T-helper 1 cell treated with Interleukin-12 subunit alpha and Interleukin-12 subunit beta and Interleukin-4 antibody, amounts not matched to agents 30 μg/mL and 1 μg/mL, for 36 hours (primary cell): ENCODE data around the gene FOSL1.

Source experiments
- H3K27ac Mint-ChIP-seq: one replicate; pipeline ENCODE4 v1.8.0; 2021; ENCODE audit warnings: mild to moderate bottlenecking, mixed read lengths
- H3K27me3 Mint-ChIP-seq: one replicate; pipeline ENCODE4 v1.8.0; 2021; ENCODE audit warnings: low read depth, mixed read lengths
- H3K36me3 Mint-ChIP-seq: one replicate; pipeline ENCODE4 v1.8.0; 2021; ENCODE audit warnings: low read depth, mixed read lengths
- H3K4me1 Mint-ChIP-seq: one replicate; pipeline ENCODE4 v1.8.0; 2021; ENCODE audit warnings: low read depth, mixed read lengths
- H3K4me3 Mint-ChIP-seq: one replicate; pipeline ENCODE4 v1.8.0; 2021; ENCODE audit warnings: mild to moderate bottlenecking, moderate library complexity, mixed read lengths
- H3K9me3 Mint-ChIP-seq: one replicate; pipeline ENCODE4 v1.8.0; 2021; ENCODE audit warnings: mixed read lengths

The FOSL1 gene

GRCh38 chr11:65869643-65870306 lies 30.4 kb downstream of the FOSL1 start:
- H3K4me1 Mint-ChIP-seq: peaks cover 16% of the 10 kb centered on the region
- H3K4me3 Mint-ChIP-seq: no peak overlapping the region
- no peak overlapping the region for H3K27ac Mint-ChIP-seq
- H3K36me3 Mint-ChIP-seq: peaks cover 12% of the 10 kb centered on the region
- H3K9me3 Mint-ChIP-seq: no peaks in the 10 kb centered on the region
- peaks cover 5% of the 10 kb centered on the region for H3K27me3 Mint-ChIP-seq

- peaks cover 14% of the 10 kb centered on the region for H3K36me3 Mint-ChIP-seq
- peaks cover 19% of the 10 kb centered on the region for H3K4me1 Mint-ChIP-seq
- peaks cover 5% of the 10 kb centered on the region for H3K27me3 Mint-ChIP-seq
- H3K27ac Mint-ChIP-seq: no peak overlapping the region
- no peaks in the 10 kb centered on the region for H3K9me3 Mint-ChIP-seq
- H3K4me3 Mint-ChIP-seq: no peak overlapping the region
These were observed 31.3 kb downstream of the FOSL1 start for GRCh38 chr11:65868907-65869306.

DNA sequence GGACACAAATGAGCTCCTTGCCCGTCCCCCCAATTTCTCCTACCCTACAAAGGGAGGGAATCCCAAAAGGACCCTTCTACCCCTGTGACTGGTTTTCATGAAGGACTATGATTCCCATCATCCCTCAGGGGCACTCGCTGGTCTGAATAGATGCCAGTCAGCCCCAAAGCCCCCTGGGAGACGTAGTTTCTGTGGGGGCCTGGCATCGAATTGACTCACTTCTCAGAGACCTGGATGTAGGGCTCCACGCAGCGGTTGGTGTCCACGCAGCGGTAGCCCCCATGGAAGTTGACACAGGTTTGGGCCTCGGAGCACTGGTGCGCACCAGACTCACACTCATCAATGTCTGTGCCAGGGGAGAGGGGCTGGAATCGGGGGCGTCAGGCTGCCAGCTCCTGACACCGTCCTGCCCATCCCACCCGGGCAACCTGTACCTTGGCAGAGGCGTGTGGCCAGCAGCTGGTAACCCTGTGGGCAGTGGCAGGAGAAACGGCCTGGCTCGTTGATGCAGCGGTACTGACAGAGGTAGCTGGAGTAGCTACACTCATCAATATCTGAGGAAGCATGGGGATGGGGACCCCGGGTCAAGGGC lies 32.0 kb downstream of the FOSL1 start:
- H3K4me1 Mint-ChIP-seq: peaks cover 17% of the 10 kb centered on the region
- peaks cover 20% of the 10 kb centered on the region for H3K36me3 Mint-ChIP-seq
- H3K9me3 Mint-ChIP-seq: no peaks in the 10 kb centered on the region
- peaks cover 3% of the 10 kb centered on the region for H3K27me3 Mint-ChIP-seq
- no peak overlapping the region for H3K27ac Mint-ChIP-seq
- no peak overlapping the region for H3K4me3 Mint-ChIP-seq

DNA sequence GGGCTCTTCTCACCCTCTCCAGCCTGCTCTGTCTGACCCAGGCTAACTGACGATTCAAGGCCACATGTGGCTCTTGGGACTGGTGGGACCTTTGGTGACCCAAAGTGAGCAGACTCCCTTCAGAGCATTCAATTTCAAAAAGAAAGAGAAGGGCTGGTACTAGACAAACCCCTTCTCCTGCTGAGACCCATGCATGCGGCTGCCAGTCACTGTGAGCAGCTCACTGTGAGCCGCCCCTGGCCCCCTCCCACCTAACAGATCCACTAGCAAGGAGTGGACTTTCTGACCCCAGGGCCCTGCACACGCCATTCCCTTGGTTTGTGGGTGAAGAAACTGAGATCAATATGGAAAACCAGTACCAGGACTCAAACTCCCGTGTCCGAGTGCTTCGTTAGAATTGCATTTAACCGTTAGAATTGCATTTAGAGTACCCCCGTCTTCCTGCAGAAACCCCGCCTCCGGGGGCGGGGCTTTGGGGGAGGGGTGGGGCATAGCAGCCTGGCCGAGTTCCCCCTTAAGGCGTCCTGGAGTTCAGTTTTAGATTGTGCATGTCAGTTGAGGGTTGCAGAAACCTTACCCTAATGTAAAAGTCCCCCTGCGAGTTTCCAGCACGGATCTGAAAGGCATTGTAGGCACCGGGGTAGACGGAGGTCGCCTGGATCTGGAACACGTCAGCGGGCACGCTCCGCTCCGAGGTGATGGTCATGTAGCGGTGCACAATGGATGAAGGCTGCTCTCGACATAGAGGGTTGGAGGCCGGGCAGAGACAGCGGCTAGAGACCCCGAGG lies 32.7 kb downstream of the FOSL1 start:
- H3K4me1 Mint-ChIP-seq: peaks cover 17% of the 10 kb centered on the region
- no peak overlapping the region for H3K27ac Mint-ChIP-seq
- H3K4me3 Mint-ChIP-seq: no peak overlapping the region
- H3K9me3 Mint-ChIP-seq: no peaks in the 10 kb centered on the region
- peaks cover 26% of the 10 kb centered on the region for H3K36me3 Mint-ChIP-seq
- H3K27me3 Mint-ChIP-seq: no peaks in the 10 kb centered on the region

DNA sequence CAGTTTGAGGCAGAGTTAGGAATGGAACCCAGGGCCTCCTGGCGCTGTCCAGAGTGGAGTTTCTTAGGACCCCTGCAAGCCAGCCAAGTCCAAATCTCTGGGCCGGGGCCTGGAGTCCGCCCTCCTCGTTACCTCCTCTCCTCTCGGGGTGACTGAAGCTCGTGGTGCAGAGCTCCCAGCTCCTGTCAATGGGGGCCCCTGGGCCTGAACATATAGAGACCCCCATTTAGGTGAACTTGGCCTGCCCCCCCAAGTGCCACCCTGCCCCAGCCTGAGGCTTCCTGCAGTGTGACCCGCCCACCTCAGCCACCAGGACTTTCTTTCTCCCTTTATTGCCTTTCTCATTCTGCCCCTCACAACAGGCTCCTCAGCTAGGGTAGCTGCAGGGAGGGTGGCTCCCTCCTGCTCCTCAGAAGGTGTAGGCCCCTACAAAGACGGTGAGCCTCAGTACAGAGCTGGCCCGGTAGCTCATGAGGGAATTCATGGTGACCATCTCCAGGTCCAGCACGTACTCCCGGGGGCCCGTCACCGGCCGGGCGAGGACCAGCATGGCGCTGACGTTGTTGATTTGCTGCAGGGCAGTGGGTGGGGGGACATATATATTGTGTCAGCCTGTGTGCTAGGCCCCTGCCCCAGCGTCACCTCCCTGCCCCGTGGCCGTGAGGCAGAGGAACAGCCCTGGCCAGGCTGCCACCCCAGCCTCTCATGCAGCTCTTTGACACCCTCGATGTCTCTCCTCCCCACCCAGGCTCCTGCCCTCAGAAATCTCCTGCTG lies 33.5 kb downstream of the FOSL1 start:
- H3K4me1 Mint-ChIP-seq: peaks cover 20% of the 10 kb centered on the region
- no peak overlapping the region for H3K27ac Mint-ChIP-seq
- no peaks in the 10 kb centered on the region for H3K27me3 Mint-ChIP-seq
- no peaks in the 10 kb centered on the region for H3K9me3 Mint-ChIP-seq
- peaks cover 30% of the 10 kb centered on the region for H3K36me3 Mint-ChIP-seq
- no peak overlapping the region for H3K4me3 Mint-ChIP-seq

DNA sequence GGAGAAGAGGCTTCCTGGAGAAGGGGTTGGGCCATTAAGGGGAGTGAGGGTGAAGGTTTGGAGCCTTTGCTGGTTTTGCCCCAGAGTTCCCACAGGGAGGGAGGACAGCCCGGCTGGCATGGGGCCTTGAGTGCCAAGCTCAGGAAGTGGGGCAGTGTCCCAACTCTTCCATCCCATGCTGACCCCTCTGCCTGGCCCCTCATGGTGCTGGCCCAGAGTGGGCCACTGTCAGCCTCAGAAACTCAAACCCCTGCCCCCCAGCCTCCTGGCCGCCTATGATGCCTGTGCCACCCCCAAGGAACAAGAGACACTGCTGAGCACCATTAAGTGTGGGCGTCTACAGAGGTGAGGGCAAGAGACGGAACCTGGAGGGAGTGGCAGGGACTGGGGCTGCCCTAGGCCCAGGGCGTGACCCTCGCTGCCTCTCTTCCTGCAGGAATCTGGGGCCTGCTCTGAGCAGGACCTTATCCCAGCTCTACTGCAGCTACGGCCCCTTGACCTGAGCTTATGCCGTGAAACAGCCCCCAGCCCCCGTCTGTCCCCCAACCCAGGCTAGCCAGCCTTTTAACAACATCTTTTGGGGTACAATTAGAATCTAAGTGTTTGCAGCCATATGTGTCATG lies 34.5 kb downstream of the FOSL1 start:
- no peak overlapping the region for H3K27ac Mint-ChIP-seq

GRCh38 chr11:65864706-65865471 lies 35.3 kb downstream of the FOSL1 start:
- Mint-ChIP-seq H3K9me3 (no peaks in the 10 kb centered on the region), H3K27ac (no peak overlapping the region), H3K4me1 (peaks cover 18% of the 10 kb centered on the region), H3K4me3 (no peak overlapping the region), H3K36me3 (peaks cover 31% of the 10 kb centered on the region), H3K27me3 (no peaks in the 10 kb centered on the region)

More for the DNA sequence above, 34.5 kb downstream of the FOSL1 start:
- Mint-ChIP-seq H3K36me3 (peaks cover 30% of the 10 kb centered on the region), H3K27me3 (no peaks in the 10 kb centered on the region), H3K4me1 (peaks cover 19% of the 10 kb centered on the region), H3K4me3 (no peak overlapping the region), H3K9me3 (no peaks in the 10 kb centered on the region)

GRCh38 chr11:65863889-65864705 lies 36.1 kb downstream of the FOSL1 start:
- Mint-ChIP-seq H3K27me3 (no peaks in the 10 kb centered on the region), H3K27ac (no peak overlapping the region), H3K4me1 (peaks cover 19% of the 10 kb centered on the region), H3K36me3 (peaks cover 31% of the 10 kb centered on the region), H3K9me3 (no peaks in the 10 kb centered on the region), H3K4me3 (no peak overlapping the region)

- Mint-ChIP-seq H3K27me3 (no peaks in the 10 kb centered on the region), H3K4me3 (peak overlapping the region; percentile 93), H3K36me3 (peaks cover 31% of the 10 kb centered on the region), H3K4me1 (peaks cover 28% of the 10 kb centered on the region), H3K27ac (peak overlapping the region; percentile 58), H3K9me3 (no peaks in the 10 kb centered on the region)
These were observed 37.0 kb downstream of the FOSL1 start for GRCh38 chr11:65862941-65863888.

DNA sequence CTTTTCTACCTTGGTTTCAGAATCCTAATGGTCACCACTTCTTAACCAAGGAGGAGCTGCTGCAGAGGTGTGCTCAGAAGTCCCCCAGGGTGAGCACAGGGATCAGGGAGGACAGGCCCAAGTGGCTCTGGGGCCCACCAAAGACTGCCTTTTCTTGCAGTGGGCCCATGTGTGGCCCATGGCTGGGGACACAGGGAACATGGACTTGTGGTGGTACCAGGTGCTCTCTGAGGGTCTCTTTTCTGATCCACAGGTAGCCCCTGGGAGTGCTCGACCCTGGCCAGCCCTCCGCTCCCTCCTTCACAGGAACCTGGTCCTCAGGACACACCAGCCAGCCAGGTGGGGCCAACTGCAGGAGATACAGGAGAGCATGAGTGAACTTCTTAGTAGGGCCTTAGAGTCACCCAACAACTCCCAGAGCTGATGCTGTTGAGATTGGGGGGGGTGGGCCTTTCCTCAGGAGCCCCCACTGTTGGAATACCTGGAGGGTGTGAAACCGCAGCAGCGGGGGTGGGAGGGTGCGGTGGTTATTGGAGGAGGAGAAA lies 37.9 kb downstream of the FOSL1 start:
- H3K27ac Mint-ChIP-seq: peak overlapping the region; percentile 58
- peaks cover 28% of the 10 kb centered on the region for H3K4me1 Mint-ChIP-seq
- no peaks in the 10 kb centered on the region for H3K27me3 Mint-ChIP-seq
- H3K9me3 Mint-ChIP-seq: no peaks in the 10 kb centered on the region
- peak overlapping the region; percentile 93 for H3K4me3 Mint-ChIP-seq
- peaks cover 30% of the 10 kb centered on the region for H3K36me3 Mint-ChIP-seq

GRCh38 chr11:65861533-65862183 lies 38.5 kb downstream of the FOSL1 start:
- Mint-ChIP-seq H3K36me3 (peaks cover 27% of the 10 kb centered on the region), H3K27me3 (no peaks in the 10 kb centered on the region), H3K4me3 (peak overlapping the region; percentile 93), H3K4me1 (peaks cover 28% of the 10 kb centered on the region), H3K9me3 (no peaks in the 10 kb centered on the region), H3K27ac (peak overlapping the region; percentile 96)
